Stimulated activated CD4-positive, alpha-beta T cell treated with anti-CD3 and anti-CD28 coated beads, Interleukin-1b, Interleukin-23, amount 100 ng/mL, for 24 hours (primary cell): Measurements from ENCODE around the gene SDCCAG8.

ENCODE experiments used
- DNase-seq, 4 experiments: peaks; one replicate each; pipeline ENCODE4 v3.0.0-alpha.2; 2020; ENCODE audit warnings: low read depth in 4 of 4, low spot score in 1 of 4

Gene SDCCAG8

DNA sequence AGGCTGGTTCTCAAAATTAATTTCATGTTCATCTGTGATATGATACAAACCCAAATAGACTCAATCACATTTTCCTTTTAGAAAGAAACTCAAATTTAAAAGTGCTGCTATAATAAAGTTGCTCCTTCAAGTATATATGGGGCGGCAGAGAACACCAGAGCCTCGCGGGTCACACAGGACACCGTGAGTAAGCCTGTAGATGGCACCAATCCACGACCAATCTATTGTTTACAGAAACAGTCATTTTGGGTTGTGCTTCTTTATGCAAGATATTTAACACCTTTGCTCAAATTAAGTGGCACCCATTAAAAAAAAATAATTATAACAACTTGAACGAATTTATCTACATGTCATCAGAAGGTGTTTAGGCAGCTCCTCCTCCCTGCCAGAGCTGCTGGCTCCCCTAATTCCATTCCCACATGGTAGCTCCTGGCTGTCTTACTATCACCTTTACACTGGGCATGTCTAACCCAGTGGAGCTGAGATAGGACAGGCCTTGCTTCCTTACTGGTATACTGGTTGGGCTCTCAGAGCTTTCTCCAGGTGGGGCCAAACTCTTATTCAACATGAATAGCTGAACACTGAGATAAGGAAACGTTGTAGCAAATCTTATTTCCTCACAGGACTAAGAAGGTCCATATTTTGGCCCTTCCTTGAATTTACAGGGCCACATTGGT is 287.0 kb downstream of the SDCCAG8 start:
- no peak for DNase-seq

DNA sequence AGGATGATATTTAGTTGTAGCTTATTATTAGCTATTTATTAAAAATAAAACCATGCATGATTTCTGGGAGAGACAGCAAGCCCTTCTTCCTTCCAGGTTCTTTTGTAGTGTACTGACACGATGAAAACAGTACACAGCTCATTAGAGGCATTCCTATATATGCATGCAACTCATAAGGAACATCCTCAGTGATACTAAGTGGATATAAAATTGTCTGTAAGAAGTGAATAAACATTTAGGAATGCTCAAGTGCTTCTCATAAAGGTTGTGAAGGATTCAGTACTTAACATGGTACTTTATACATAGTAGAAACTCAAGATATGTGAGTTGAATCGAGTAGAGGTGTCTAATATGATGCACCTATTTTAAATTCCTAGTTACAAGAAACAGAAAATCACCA is 287.7 kb downstream of the SDCCAG8 start:
- DNase-seq: no peak

DNA sequence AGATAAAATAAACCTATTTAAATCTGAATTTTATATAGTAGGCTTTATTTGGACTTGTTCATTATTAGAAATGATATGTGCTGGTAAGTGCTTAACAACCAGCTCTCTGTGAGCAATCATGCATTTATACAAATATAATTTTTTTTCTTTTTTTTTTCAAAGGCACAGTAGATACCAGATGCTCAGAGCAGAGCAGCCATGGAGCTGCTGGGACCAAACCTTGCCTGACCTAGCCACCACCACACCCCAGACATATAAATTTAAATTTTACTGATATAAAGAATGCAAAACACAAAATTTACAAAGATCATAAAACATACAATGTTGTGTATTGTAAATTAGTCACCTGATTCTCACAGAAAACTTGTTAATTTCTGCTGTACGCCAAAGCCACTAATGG is 290.6 kb downstream of the SDCCAG8 start:
- no peak for DNase-seq

DNA sequence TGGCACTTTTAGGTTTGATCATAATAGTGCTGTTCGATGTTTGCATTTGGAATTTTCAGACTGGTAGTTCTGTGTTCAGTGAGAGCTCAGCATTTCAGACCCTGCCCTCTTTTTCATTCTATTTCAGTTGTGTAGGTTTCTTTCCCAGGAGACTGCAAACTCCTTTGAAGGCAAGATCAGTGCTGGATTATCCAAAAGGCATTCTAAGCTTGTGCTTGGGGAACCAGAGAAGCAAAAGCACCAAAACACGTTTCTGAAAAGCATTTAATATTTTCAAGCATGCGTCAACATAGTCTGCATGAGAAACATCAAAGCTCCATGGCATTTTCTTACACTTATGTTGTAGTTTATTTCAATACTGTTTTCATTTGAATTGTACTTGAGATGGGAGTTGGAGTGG is 292.1 kb downstream of the SDCCAG8 start:
- no peak for DNase-seq

DNA sequence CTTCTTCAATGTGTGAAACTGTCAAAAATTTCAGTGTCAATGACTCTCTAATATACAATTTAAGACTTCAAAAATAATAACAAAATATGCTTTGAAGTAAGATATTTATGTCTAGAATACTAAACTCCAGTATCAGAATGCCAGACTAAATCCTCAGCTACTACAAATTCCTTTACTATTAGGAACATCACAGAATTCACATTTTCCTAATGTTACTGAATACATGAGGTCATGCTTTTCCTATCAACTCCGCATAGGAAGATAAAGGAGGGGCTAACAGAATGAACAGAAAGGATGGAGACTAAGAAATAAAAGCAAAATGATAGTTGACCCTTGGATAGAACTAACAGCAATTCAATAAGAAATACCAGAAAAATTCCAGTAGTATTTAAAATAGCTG is 292.7 kb downstream of the SDCCAG8 start:
- DNase-seq: no peak

DNA sequence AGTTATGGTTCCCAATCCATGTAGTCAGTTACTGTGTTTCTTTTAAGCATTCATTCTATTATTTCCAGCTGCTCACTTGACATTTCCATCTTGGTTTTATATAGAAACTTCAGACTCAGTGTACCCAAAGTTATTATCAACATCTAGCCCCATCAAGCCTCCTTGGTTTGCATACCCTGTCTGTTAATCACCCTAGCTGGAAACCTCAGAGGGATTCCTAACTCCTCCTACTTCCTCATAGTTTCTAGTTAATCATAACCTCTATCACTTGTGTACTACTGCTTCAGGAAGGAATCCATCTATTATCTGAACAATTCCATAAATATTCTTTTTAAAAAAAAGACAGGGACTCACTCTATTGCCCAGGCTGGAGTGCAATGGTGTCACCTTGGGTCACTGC is 293.3 kb downstream of the SDCCAG8 start:
- DNase-seq: no peak
